Colonic mucosa (tissue), 4 donors: ENCODE data around the gene MAD2L1. TPM values are rescaled to one million over a fixed set of nuclear protein-coding genes. Genes with fewer than 3 reads are reported as not detected.
A peak's percentile ranks its signal among the peaks of the same experiment; 100 is the strongest.
"Not testable (repeated sequence)": the region's sequence is repeated elsewhere in the genome, so short reads cannot be mapped to it uniquely, and the experiment has no call there.

Experiments used
- DNase-seq: peaks from one replicate; pipeline ENCODE4 v3.0.0-alpha.2; 2020
- H3K27ac ChIP-seq: fragments of 200-600 bp; one replicate; pipeline ENCODE4 v1.8.0; 2021
- H3K27me3 ChIP-seq: fragments of 200-600 bp; one replicate; pipeline ENCODE4 v1.8.0; 2021
- H3K36me3 ChIP-seq: fragments of 200-600 bp; one replicate; pipeline ENCODE4 v1.8.0; 2021
- H3K4me1 ChIP-seq: fragments of 200-600 bp; one replicate; pipeline ENCODE4 v1.8.0; 2021; ENCODE audit warnings: mild to moderate bottlenecking
- H3K4me3 ChIP-seq: fragments of 200-600 bp; one replicate; pipeline ENCODE4 v1.8.0; 2021
- H3K9ac ChIP-seq, 2 donors: one replicate each; pipeline ENCODE4 v1.7.0; 2013; ENCODE audit warnings: control low read depth in 2 of 2, low read depth in 2 of 2, low read length in 2 of 2
- H3K9me3 ChIP-seq: fragments of 200-600 bp; one replicate; pipeline ENCODE4 v1.8.0; 2021
- CTCF ChIP-seq: fragments of 200-600 bp; IDR thresholded peaks from one replicate; pipeline ENCODE4 v1.8.0; 2022; ENCODE audit warnings: antibody characterized with exemption, mild to moderate bottlenecking
- intact Hi-C: fragments of 100-400 bp; cut with DNase I; formaldehyde crosslinking; loops from one replicate; pipeline ENCODE4 v1.14.1; 2022
- total RNA-seq, 2 donors: library from RNA; stranded (reverse); fragmentation: NEBNext Ultra II Directional in 1 of 2; extraction: Animal tissue kit (Norgen Biotek cat#: 25700) in 1 of 2; gene quantifications; one replicate each; pipeline ENCODE4 v1.2.1, GENCODE V29; 2021
- donor health status: healthy.
- donor health status: DM: no; HTN: no; CAD: no.
- donor health status: DM: no; HTN: no; CAD: no.

MAD2L1 gene
- total RNA-seq, 2 donors from 2014 or later = 13.7 to 35.9 TPM

- Histone ChIP-seq H3K4me1 (peaks cover 5% of the 10 kb centered on the region), H3K27ac (no peak overlapping the region), H3K36me3 (no peaks in the 10 kb centered on the region), H3K27me3 (no peaks in the 10 kb centered on the region), H3K9ac (no peak overlapping the region), H3K4me3 (no peak overlapping the region), H3K9me3 (no peaks in the 10 kb centered on the region)
- intact Hi-C loops = loop anchor here (10.0 kb wide), 1 partner anchor 1025 kb away; no protein-coding TSS in a partner anchor
- no peak for TF ChIP-seq CTCF
- DNase-seq = no peak
Observed at GRCh38 chr4:120070196-120070595, 3.5 kb upstream of the MAD2L1 start.

GRCh38 chr4:120065974-120066516 lies 603 bp downstream of the MAD2L1 start:
- H3K4me3 ChIP-seq = peak overlapping the region; percentile 48
- H3K9ac ChIP-seq = peak overlapping the region; percentile 52 to 94
- no peaks in the 10 kb centered on the region for H3K27me3 ChIP-seq
- no peak for TF ChIP-seq CTCF
- DNase-seq = no peak
- intact Hi-C loops = no loop called here
- H3K36me3 ChIP-seq = no peaks in the 10 kb centered on the region
- H3K9me3 ChIP-seq = no peaks in the 10 kb centered on the region
- H3K27ac ChIP-seq = peak overlapping the region; percentile 81
- peaks cover 5% of the 10 kb centered on the region for H3K4me1 ChIP-seq

- intact Hi-C loops = no loop called here
- TF ChIP-seq CTCF = no peak
- no peak overlapping the region for H3K9ac ChIP-seq
Observed at GRCh38 chr4:120064887-120065286, 1.8 kb downstream of the MAD2L1 start.

GRCh38 chr4:120063711-120064110 lies 2.9 kb downstream of the MAD2L1 start:
- H3K36me3 ChIP-seq, H3K4me3 ChIP-seq, DNase-seq, intact Hi-C loops, H3K9me3 ChIP-seq, H3K27ac ChIP-seq, H3K9ac ChIP-seq, H3K27me3 ChIP-seq, H3K4me1 ChIP-seq: not testable (repeated sequence)

More at GRCh38 chr4:120064887-120065286, 1.8 kb downstream of the MAD2L1 start:
- DNase-seq = no peak
- peaks cover 5% of the 10 kb centered on the region for H3K4me1 ChIP-seq
- H3K27me3 ChIP-seq = no peaks in the 10 kb centered on the region
- H3K4me3 ChIP-seq = no peak overlapping the region
- H3K9me3 ChIP-seq = no peaks in the 10 kb centered on the region
- no peaks in the 10 kb centered on the region for H3K36me3 ChIP-seq
- no peak overlapping the region for H3K27ac ChIP-seq

GRCh38 chr4:120062663-120063195 lies 3.9 kb downstream of the MAD2L1 start:
- TF ChIP-seq CTCF = no peak
- Histone ChIP-seq H3K9me3 (no peaks in the 10 kb centered on the region), H3K4me3 (no peak overlapping the region), H3K36me3 (no peaks in the 10 kb centered on the region), H3K27ac (no peak overlapping the region), H3K4me1 (peaks cover under 1% of the 10 kb centered on the region), H3K9ac (no peak overlapping the region), H3K27me3 (no peaks in the 10 kb centered on the region)
- intact Hi-C loops = no loop called here
- DNase-seq = no peak

GRCh38 chr4:120059036-120059435 lies 7.6 kb downstream of the MAD2L1 start:
- intact Hi-C loops = loop anchor here (5.0 to 10.0 kb wide), 2 partner anchors 747 to 1074 kb away; no protein-coding TSS in a partner anchor
- H3K27ac ChIP-seq = no peak overlapping the region
- no peaks in the 10 kb centered on the region for H3K27me3 ChIP-seq
- no peak overlapping the region for H3K4me3 ChIP-seq
- H3K9me3 ChIP-seq = no peaks in the 10 kb centered on the region
- H3K4me1 ChIP-seq = peaks cover 4% of the 10 kb centered on the region
- TF ChIP-seq CTCF = no peak
- H3K36me3 ChIP-seq = no peaks in the 10 kb centered on the region
- no peak for DNase-seq
- H3K9ac ChIP-seq = no peak overlapping the region
